Thoracic aorta (tissue), 2 donors: Measurements from ENCODE around the gene ZFAND3. TPM values are rescaled to one million over a fixed set of nuclear protein-coding genes. Genes with fewer than 3 reads are reported as not detected.
"Not testable (repeated sequence)": the region's sequence is repeated elsewhere in the genome, so short reads cannot be mapped to it uniquely, and the experiment has no call there.

ENCODE experiments used
- ATAC-seq: fragments of 150-250 bp; one replicate; pipeline ENCODE4 v1.8.0; 2017; ENCODE audit warnings: low read depth; ENCODE audit not compliant: insufficient number of reproducible peaks, low FRiP score
- DNase-seq: peaks from one replicate; pipeline ENCODE4 v3.0.0-alpha.2; 2020; ENCODE audit warnings: low spot score
- H3K27ac ChIP-seq, 2 donors: fragments of 200-600 bp; sonication (generic); 1 replicate in 1 of 2; 2 replicates in 1 of 2; pipeline ENCODE4 v1.5.1; 2016; ENCODE audit warnings: mild to moderate bottlenecking in 2 of 2, moderate library complexity in 2 of 2
- H3K27me3 ChIP-seq: fragments of 200-600 bp; sonication (generic); replicated peaks from 2 replicates; pipeline ENCODE4 v1.6.0; 2016; ENCODE audit warnings: mild to moderate bottlenecking; ENCODE audit not compliant: insufficient read depth
- H3K36me3 ChIP-seq: fragments of 200-600 bp; sonication (generic); one replicate; pipeline ENCODE4 v1.5.1; 2016
- H3K4me1 ChIP-seq, 2 donors: fragments of 200-600 bp; sonication (generic); 1 replicate in 1 of 2; 2 replicates in 1 of 2; pipeline versions ENCODE4 v1.5.1 to v1.6.0; 2016; ENCODE audit warnings: low read depth in 2 of 2, mild to moderate bottlenecking in 1 of 2; ENCODE audit not compliant: control insufficient read depth in 1 of 2
- H3K4me3 ChIP-seq: fragments of 200-600 bp; sonication (generic); 2 replicates; pipeline ENCODE4 v1.5.1; 2016; ENCODE audit warnings: mild to moderate bottlenecking
- H3K9me3 ChIP-seq: fragments of 200-600 bp; sonication (generic); 2 replicates; pipeline ENCODE4 v1.5.1; 2016
- CTCF ChIP-seq: fragments of 200-600 bp; sonication (generic); IDR thresholded peaks from one replicate; pipeline ENCODE4 v1.5.1; 2019; ENCODE audit warnings: antibody characterized with exemption
- total RNA-seq, 2 donors: library from RNA; depleted of rRNA; stranded (reverse); fragments of >200 nt; gene quantifications; one replicate each; pipeline versions ENCODE4 v1.1.0 to v1.2.3, GENCODE V29; 2016

The ZFAND3 gene
- total RNA-seq, 2 donors from 2014 or later: 45.4 to 56.2 TPM

GRCh38 chr6:37877373-37878149 lies 58.0 kb downstream of the ZFAND3 start:
- Histone ChIP-seq H3K27ac (no peak overlapping the region), H3K9me3 (no peaks in the 10 kb centered on the region), H3K4me1 (peaks cover 24 to 30% of the 10 kb centered on the region in 2 donors), H3K4me3 (no peak overlapping the region), H3K27me3 (no peaks in the 10 kb centered on the region), H3K36me3 (no peaks in the 10 kb centered on the region)
- TF ChIP-seq CTCF: no peak
- no peak for ATAC-seq
- DNase-seq: no peak

- H3K36me3 ChIP-seq: no peaks in the 10 kb centered on the region
- H3K4me1 ChIP-seq: peaks cover 30 to 37% of the 10 kb centered on the region in 2 donors
- no peaks in the 10 kb centered on the region for H3K9me3 ChIP-seq
- H3K27ac ChIP-seq: no peak overlapping the region
- H3K4me3 ChIP-seq: no peak overlapping the region
- no peaks in the 10 kb centered on the region for H3K27me3 ChIP-seq
- DNase-seq (no peak), ATAC-seq (no peak)
- TF ChIP-seq CTCF: no peak
These were observed 58.7 kb downstream of the ZFAND3 start for GRCh38 chr6:37878150-37878710.

GRCh38 chr6:37880602-37881001 lies 61.1 kb downstream of the ZFAND3 start:
- not testable (repeated sequence) for DNase-seq, H3K36me3 ChIP-seq, ATAC-seq, H3K4me3 ChIP-seq, H3K9me3 ChIP-seq, H3K27ac ChIP-seq, H3K27me3 ChIP-seq
- peaks cover 32 to 37% of the 10 kb centered on the region in 2 donors for H3K4me1 ChIP-seq

DNA sequence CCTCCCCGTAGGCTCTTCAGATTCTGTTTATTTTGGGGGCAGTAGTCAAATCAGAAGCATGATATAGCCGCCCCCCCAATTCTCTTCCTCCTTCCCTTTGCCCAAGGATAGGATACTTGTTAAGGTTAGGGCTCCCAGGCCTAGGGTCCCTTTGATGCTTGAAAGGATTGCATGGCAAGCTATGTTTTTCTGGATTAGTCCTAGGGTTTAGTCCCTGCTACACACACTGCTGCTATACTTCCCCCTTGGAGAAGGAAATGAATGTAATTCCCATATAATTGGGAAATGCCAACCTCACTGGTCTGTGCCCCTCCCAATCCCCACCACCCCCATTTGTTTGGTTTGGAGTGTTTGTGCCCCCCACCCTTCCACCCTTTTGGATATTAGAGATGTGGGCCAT lies 62.8 kb downstream of the ZFAND3 start:
- peaks cover 32 to 43% of the 10 kb centered on the region in 2 donors for H3K4me1 ChIP-seq
- H3K4me3 ChIP-seq: no peak overlapping the region
- H3K27ac ChIP-seq: no peak overlapping the region
- TF ChIP-seq CTCF: no peak
- no peak for DNase-seq
- no peak for ATAC-seq
- H3K36me3 ChIP-seq: no peaks in the 10 kb centered on the region
- H3K9me3 ChIP-seq: no peaks in the 10 kb centered on the region
- H3K27me3 ChIP-seq: no peaks in the 10 kb centered on the region

DNA sequence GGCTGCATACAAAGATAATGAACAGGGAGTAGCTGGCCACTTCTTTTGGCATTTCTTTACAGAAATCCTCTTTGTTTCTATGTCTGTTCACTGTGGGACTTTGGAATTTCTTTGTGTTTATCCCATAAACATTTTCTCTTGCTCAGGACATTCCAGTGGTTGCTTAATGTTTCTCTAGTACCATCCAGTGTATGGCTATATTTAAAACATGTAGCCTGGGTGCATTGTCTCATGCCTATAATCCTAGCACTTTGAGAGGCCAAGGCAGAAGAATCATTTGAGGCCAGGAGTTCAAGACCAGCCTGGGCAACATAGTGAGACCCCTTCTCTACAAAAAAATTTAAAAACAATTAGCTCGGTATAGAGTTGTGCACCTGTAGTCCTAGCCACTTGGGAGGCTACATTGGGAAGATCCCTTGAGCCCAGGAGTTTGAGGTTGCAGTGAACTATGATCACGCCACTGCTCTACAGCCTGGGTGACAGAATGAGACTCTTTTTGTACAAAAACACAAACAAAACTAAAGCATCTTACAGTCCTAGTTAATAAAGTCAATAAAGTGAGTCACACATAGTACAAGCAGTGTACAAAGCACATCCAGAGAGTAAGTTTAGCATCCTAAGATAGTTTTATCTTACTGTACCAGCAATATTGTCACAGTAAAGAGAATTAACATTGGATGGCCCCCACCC lies 63.3 kb downstream of the ZFAND3 start:
- no peak overlapping the region for H3K27ac ChIP-seq
- no peak for ATAC-seq

More for the DNA sequence above, 63.3 kb downstream of the ZFAND3 start:
- Histone ChIP-seq H3K36me3 (no peaks in the 10 kb centered on the region), H3K9me3 (no peaks in the 10 kb centered on the region), H3K4me1 (peaks cover 26 to 37% of the 10 kb centered on the region in 2 donors), H3K4me3 (no peak overlapping the region), H3K27me3 (no peaks in the 10 kb centered on the region)
- no peak for DNase-seq
- no peak for TF ChIP-seq CTCF
